C4-2B (cell line): Measurements from ENCODE around the gene SLC29A1.

Experiments used
- CTCF ChIP-seq: fragments of 450-650 bp; conservative IDR thresholded peaks from 2 replicates; pipeline ENCODE4 v1.5.1; 2017; ENCODE audit warnings: mild to moderate bottlenecking
- ZFX ChIP-seq: fragments of 450-650 bp; IDR thresholded peaks from 2 replicates; pipeline ENCODE4 v1.6.1; 2017

GRCh38 chr6:44276667-44277640 is 53.6 kb downstream of the SLC29A1 start:
- no peak for TF ChIP-seq CTCF
- TF ChIP-seq ZFX, result no peak
